ENCODE results near the gene MMP26. TPM values are rescaled to one million over a fixed set of nuclear protein-coding genes. Genes with fewer than 3 reads are reported as not detected.

The MMP26 gene
- polyA plus RNA-seq, 1 experiment: not detected

DNA sequence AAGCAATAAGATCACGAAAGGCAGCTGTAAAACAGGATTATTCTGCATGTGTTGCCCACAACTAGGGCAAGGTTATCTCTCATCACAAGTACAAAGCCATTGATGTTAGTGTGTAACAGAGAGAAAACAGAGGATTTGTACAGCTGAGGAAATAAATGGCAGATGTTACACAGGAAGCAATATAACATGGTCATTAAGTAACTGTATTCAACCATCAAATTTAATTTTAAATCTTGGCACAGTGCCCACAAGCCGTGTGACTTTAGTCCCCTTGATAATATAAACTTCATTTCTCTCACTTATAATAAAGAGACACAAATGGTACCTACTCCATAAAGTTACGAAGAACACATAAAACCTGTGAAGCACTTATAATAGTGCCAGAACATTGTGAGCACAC is 24.2 kb upstream of the MMP26 start:
- POLR2A ChIA-PET: no interaction called here
- H3K27me3 ChIP-seq (ENCODE audit: control insufficient read depth, insufficient read depth, low read length): no peaks in the 10 kb centered on the region
- CTCF ChIA-PET: no interaction called here
- no peak for DNase-seq (ENCODE audit: low read depth)
- no peaks in the 10 kb centered on the region for H3K36me3 ChIP-seq (ENCODE audit: control insufficient read depth, insufficient read depth, low read length)
- TF ChIP-seq, protein P1, sequence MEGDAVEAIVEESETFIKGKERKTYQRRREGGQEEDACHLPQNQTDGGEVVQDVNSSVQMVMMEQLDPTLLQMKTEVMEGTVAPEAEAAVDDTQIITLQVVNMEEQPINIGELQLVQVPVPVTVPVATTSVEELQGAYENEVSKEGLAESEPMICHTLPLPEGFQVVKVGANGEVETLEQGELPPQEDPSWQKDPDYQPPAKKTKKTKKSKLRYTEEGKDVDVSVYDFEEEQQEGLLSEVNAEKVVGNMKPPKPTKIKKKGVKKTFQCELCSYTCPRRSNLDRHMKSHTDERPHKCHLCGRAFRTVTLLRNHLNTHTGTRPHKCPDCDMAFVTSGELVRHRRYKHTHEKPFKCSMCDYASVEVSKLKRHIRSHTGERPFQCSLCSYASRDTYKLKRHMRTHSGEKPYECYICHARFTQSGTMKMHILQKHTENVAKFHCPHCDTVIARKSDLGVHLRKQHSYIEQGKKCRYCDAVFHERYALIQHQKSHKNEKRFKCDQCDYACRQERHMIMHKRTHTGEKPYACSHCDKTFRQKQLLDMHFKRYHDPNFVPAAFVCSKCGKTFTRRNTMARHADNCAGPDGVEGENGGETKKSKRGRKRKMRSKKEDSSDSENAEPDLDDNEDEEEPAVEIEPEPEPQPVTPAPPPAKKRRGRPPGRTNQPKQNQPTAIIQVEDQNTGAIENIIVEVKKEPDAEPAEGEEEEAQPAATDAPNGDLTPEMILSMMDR (IDR thresholded peaks at IDR 0.05; ENCODE audit: insufficient read depth, low read depth, low read length): no peak
- H3K4me3 ChIP-seq (ENCODE audit: low read depth, low read length): no peak overlapping the region

DNA sequence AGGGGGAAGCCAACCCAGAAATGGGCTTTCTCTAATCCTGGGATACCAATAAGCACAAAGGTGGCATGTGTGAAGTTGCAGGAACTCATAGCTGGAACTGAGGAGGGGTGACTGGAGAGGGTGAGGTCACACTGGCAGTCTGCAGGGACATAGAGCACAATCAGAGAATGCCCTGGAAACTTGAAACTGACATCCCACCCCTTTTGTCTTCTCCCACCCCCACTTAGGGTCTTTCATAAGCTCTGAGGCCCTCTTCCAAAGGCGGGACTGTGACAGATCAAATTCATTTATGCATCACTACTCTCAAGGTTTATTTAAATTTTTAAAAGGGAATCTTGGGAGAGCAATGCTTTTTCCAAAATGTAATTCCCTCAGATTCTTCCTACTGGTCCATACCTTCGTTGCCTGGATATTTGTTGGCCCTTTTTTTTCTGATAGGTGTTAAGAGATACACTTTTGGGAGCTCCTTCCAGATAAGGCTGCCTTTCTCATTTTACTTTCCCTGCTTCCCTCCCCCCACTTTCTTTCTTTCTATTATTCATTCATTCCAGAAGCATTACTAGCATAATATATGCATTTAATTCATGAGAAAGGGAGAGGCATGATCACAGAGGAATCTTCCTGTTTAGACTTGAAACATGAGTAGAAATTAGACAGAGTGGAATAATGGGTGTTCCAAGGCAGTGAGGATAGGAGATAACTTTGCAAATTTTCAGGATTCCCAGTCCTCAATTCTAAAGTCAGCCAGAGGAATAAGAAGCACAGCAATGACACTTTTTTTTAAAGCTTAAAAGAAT is 21.8 kb upstream of the MMP26 start:
- TF ChIP-seq, protein P1 (IDR thresholded peaks at IDR 0.05; ENCODE audit: insufficient read depth, low read depth, low read length): no peak
- ChIA-PET CTCF (no interaction called here), POLR2A (no interaction called here)
- Histone ChIP-seq H3K36me3 (ENCODE audit: control insufficient read depth, insufficient read depth, low read length) (no peaks in the 10 kb centered on the region), H3K27me3 (ENCODE audit: control insufficient read depth, insufficient read depth, low read length) (no peaks in the 10 kb centered on the region), H3K4me3 (ENCODE audit: low read depth, low read length) (no peak overlapping the region)
- DNase-seq (ENCODE audit: low read depth): no peak

DNA sequence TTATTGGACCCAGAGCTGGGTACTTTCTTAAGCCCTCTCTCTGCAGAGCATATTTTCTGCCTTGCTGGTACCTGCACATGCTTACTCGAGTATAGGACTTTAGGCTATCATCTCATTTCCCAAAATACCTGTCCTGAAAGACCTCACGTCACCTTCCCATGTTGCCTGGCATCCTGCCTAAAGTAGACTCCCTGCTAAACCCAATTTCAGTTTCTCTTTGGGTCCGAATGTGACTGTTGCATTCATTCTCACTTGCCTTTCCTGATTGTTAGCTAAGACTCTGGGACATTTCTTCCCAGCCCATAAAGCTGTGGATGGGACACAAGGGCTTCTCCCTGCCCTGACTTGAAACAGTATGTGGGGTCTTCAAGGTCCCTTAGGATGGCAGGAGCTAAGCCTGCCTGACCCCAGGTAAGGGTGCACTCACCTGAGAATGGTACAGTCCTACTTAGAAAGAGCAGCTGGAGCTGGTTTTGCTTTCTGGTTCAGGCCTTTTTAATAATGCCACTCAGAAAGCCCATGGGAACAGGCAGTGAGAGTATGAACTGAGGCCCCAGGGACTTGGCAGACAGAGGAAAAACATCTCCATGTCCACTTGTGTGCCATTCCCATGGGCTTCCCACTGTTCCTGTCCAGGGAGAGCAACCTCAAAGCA is 19.8 kb upstream of the MMP26 start:
- CTCF ChIA-PET: no interaction called here
- DNase-seq (ENCODE audit: low read depth): no peak
- Histone ChIP-seq H3K36me3 (ENCODE audit: control insufficient read depth, insufficient read depth, low read length) (no peaks in the 10 kb centered on the region), H3K27me3 (ENCODE audit: control insufficient read depth, insufficient read depth, low read length) (no peaks in the 10 kb centered on the region), H3K4me3 (ENCODE audit: low read depth, low read length) (no peak overlapping the region)
- TF ChIP-seq, protein P1 (IDR thresholded peaks at IDR 0.05; ENCODE audit: insufficient read depth, low read depth, low read length): no peak
- POLR2A ChIA-PET: no interaction called here

DNA sequence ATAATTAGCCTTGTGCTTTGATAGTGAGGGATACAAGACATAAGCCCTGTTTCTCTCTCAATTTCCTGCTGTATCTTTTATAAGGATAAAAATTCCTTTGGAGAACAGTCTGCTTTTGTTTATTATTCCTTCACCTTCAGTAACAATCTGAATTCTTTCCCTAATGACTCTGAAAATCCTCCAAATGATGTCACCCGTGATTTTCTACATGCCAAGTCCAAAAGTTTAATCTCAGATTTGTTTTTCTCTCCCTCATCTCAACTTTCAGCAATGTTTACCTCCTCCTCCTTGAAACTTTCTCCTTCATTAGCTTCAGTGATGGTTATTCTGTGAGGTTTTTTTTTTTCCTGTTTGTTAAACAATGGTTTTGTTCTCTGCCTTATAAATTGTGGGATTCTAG is 9.1 kb upstream of the MMP26 start:
- no peak for DNase-seq (ENCODE audit: low read depth)
- H3K27me3 ChIP-seq (ENCODE audit: control insufficient read depth, insufficient read depth, low read length): no peaks in the 10 kb centered on the region
- TF ChIP-seq, protein P1 (IDR thresholded peaks at IDR 0.05; ENCODE audit: insufficient read depth, low read depth, low read length): no peak
- H3K4me3 ChIP-seq (ENCODE audit: low read depth, low read length): no peak overlapping the region
- H3K36me3 ChIP-seq (ENCODE audit: control insufficient read depth, insufficient read depth, low read length): no peaks in the 10 kb centered on the region
- POLR2A ChIA-PET: no interaction called here
- CTCF ChIA-PET: no interaction called here

DNA sequence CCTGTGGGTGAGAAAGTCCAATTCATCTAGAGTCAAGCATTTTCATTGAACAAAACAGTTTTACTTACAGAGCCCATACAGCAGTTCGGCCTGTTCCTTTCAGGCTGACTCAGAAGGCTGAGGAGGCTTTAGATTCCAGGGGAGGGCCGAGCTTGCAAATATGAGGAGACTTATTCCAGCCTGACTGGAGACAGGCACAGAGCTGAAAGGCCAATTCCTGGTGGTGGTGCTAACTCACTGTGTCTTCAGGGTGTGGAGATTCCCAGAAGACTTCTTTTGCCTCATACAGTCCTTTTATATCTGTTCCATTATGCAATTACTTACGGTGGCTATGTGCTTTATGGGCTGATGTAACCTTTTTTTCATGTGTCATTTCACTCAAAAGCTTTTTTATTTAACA is 7.0 kb upstream of the MMP26 start, which contains the start of gene OR51E2:
TSS of gene OR51E2 (minus strand) at position 269 of the 400 bp plus-strand sequence. CDS start 15,142 bp downstream, outside the sequence.
- Histone ChIP-seq H3K4me3 (ENCODE audit: low read depth, low read length) (no peak within 1 kb of the TSS), H3K27me3 (ENCODE audit: control insufficient read depth, insufficient read depth, low read length) (no peaks in the 10 kb centered on the region), H3K36me3 (ENCODE audit: control insufficient read depth, insufficient read depth, low read length) (no peaks in the 10 kb centered on the region)
- no peak for DNase-seq (ENCODE audit: low read depth)
- TF ChIP-seq, protein P1 (IDR thresholded peaks at IDR 0.05; ENCODE audit: insufficient read depth, low read depth, low read length): no peak
- POLR2A ChIA-PET: no interaction called here
- CTCF ChIA-PET: interaction anchor here (1.3 kb wide), 1 partner anchor 61 kb away, joined by 3 read pairs; the partner anchor contains the start of gene OR51D1
